Muscle layer of duodenum (tissue), 2 donors: ENCODE measurements around the gene PCMTD2.

ENCODE experiments used
- H3K27ac ChIP-seq: one replicate; pipeline ENCODE4 v1.7.0; 2013; ENCODE audit warnings: mild to moderate bottlenecking, low read length
- H3K27me3 ChIP-seq: one replicate; pipeline ENCODE4 v1.7.0; 2013; ENCODE audit warnings: low read depth, mild to moderate bottlenecking, control low read depth, low read length
- H3K36me3 ChIP-seq, 2 donors: one replicate each; pipeline ENCODE4 v1.7.0; 2013; ENCODE audit warnings: low read length in 2 of 2, control low read depth in 1 of 2, mild to moderate bottlenecking in 1 of 2; ENCODE audit not compliant: insufficient read depth in 2 of 2, control insufficient read depth in 1 of 2
- H3K4me1 ChIP-seq, 2 donors: one replicate each; pipeline ENCODE4 v1.7.0; 2013; ENCODE audit warnings: low read length in 2 of 2, mild to moderate bottlenecking in 2 of 2, control low read depth in 1 of 2, moderate library complexity in 1 of 2; ENCODE audit not compliant: insufficient read depth in 2 of 2, control insufficient read depth in 1 of 2
- H3K4me3 ChIP-seq, 2 donors: one replicate each; pipeline ENCODE4 v1.7.0; 2013; ENCODE audit warnings: low read length in 2 of 2, low read depth in 1 of 2, mild to moderate bottlenecking in 1 of 2
- H3K9me3 ChIP-seq, 2 donors: one replicate each; pipeline ENCODE4 v1.7.0; 2013; ENCODE audit warnings: low read length in 2 of 2, control low read depth in 1 of 2, mild to moderate bottlenecking in 1 of 2; ENCODE audit not compliant: control insufficient read depth in 1 of 2
- donor health status: healthy.

Gene PCMTD2

GRCh38 chr20:64255361-64256281 is at the start of gene PCMTD2:
TSS of gene PCMTD2 (plus strand) at chr20:64255748. CDS start at chr20:64259966, 4,218 bp downstream.
- Histone ChIP-seq H3K36me3 (no peaks in the 10 kb centered on the region), H3K27me3 (no peaks in the 10 kb centered on the region), H3K9me3 (no peaks in the 10 kb centered on the region), H3K4me3 (peak within 1 kb of the TSS; percentile 74 to 84), H3K4me1 (peaks cover 12 to 28% of the 10 kb centered on the region in 2 donors), H3K27ac (no peak within 1 kb of the TSS)

GRCh38 chr20:64206614-64207013 is 48.9 kb upstream of the PCMTD2 start:
- Histone ChIP-seq H3K9me3 (no peaks in the 10 kb centered on the region), H3K4me3 (no peak overlapping the region), H3K27ac (no peak overlapping the region), H3K36me3 (no peaks in the 10 kb centered on the region), H3K27me3 (no peaks in the 10 kb centered on the region), H3K4me1 (no peaks in the 10 kb centered on the region)

GRCh38 chr20:64207641-64208590 is 47.6 kb upstream of the PCMTD2 start:
- Histone ChIP-seq H3K27me3 (no peaks in the 10 kb centered on the region), H3K9me3 (no peaks in the 10 kb centered on the region), H3K27ac (no peak overlapping the region), H3K36me3 (no peaks in the 10 kb centered on the region), H3K4me3 (no peak overlapping the region), H3K4me1 (peaks cover 0 to 11% of the 10 kb centered on the region in 2 donors)

GRCh38 chr20:64209148-64209547 is 46.4 kb upstream of the PCMTD2 start:
- Histone ChIP-seq H3K4me3 (no peak overlapping the region), H3K27ac (no peak overlapping the region), H3K4me1 (peaks cover 5 to 23% of the 10 kb centered on the region in 2 donors), H3K9me3 (no peaks in the 10 kb centered on the region), H3K27me3 (no peaks in the 10 kb centered on the region), H3K36me3 (no peaks in the 10 kb centered on the region)

GRCh38 chr20:64210656-64211369 is 44.7 kb upstream of the PCMTD2 start:
- H3K27ac ChIP-seq, result no peak overlapping the region
- no peaks in the 10 kb centered on the region for H3K9me3 ChIP-seq
- H3K27me3 ChIP-seq, result no peaks in the 10 kb centered on the region
- no peaks in the 10 kb centered on the region for H3K36me3 ChIP-seq
- peaks cover 5 to 29% of the 10 kb centered on the region in 2 donors for H3K4me1 ChIP-seq
- H3K4me3 ChIP-seq, result no peak overlapping the region

- no peaks in the 10 kb centered on the region for H3K27me3 ChIP-seq
- no peak overlapping the region for H3K4me3 ChIP-seq
- peaks cover 5 to 37% of the 10 kb centered on the region in 2 donors for H3K4me1 ChIP-seq
- H3K9me3 ChIP-seq, result no peaks in the 10 kb centered on the region
- no peaks in the 10 kb centered on the region for H3K36me3 ChIP-seq
- H3K27ac ChIP-seq, result no peak overlapping the region
Observed at GRCh38 chr20:64211874-64212658, 43.5 kb upstream of the PCMTD2 start.

- Histone ChIP-seq H3K4me1 (peaks cover 5 to 37% of the 10 kb centered on the region in 2 donors), H3K27me3 (no peaks in the 10 kb centered on the region), H3K9me3 (no peaks in the 10 kb centered on the region), H3K36me3 (no peaks in the 10 kb centered on the region), H3K4me3 (no peak overlapping the region), H3K27ac (no peak overlapping the region)
Observed at GRCh38 chr20:64212755-64213154, 42.8 kb upstream of the PCMTD2 start.

- Histone ChIP-seq H3K9me3 (no peaks in the 10 kb centered on the region), H3K36me3 (no peaks in the 10 kb centered on the region), H3K27ac (no peak overlapping the region), H3K27me3 (no peaks in the 10 kb centered on the region), H3K4me1 (peaks cover 5 to 37% of the 10 kb centered on the region in 2 donors), H3K4me3 (no peak overlapping the region)
Observed at GRCh38 chr20:64214113-64214512, 41.4 kb upstream of the PCMTD2 start.

- H3K27me3 ChIP-seq, result no peaks in the 10 kb centered on the region
- H3K27ac ChIP-seq, result no peak overlapping the region
- no peaks in the 10 kb centered on the region for H3K36me3 ChIP-seq
- H3K4me3 ChIP-seq, result no peak overlapping the region
- no peaks in the 10 kb centered on the region for H3K9me3 ChIP-seq
- peaks cover 5 to 37% of the 10 kb centered on the region in 2 donors for H3K4me1 ChIP-seq
Observed at GRCh38 chr20:64214952-64215351, 40.6 kb upstream of the PCMTD2 start.

- Histone ChIP-seq H3K4me3 (no peak overlapping the region), H3K27ac (no peak overlapping the region), H3K27me3 (no peaks in the 10 kb centered on the region), H3K4me1 (peaks cover 5 to 37% of the 10 kb centered on the region in 2 donors), H3K36me3 (no peaks in the 10 kb centered on the region), H3K9me3 (no peaks in the 10 kb centered on the region)
Observed at GRCh38 chr20:64216036-64216435, 39.5 kb upstream of the PCMTD2 start.
